A549 (cell line): ENCODE measurements around the gene UTP15. TPM values are rescaled to one million over a fixed set of nuclear protein-coding genes. Genes with fewer than 3 reads are reported as not detected.

ENCODE experiments used
- ATAC-seq, 2 experiments: fragments of 200-7000 bp in 1 of 2; fragments of >200 bp in 1 of 2; cut with Nextera tagmentation in 1 of 2; cut with Tn5 transposase in 1 of 2; 3 replicates each; pipeline versions ENCODE4 v1.8.0 to v1.9.1; 2018 to 2020; ENCODE audit warnings: mild to moderate bottlenecking in 1 of 2, moderate library complexity in 1 of 2
- CTCF ChIA-PET: fragments of 300-600 bp; sonication (Branson Sonifier 250); formaldehyde crosslinking; extraction: SDS; loops from one replicate; lab custom pipeline; 2021; ENCODE audit warnings: antibody characterized with exemption, inconsistent platforms; lab: Yijun Ruan, JAX
- POLR2A ChIA-PET: fragments of 350-600 bp; formaldehyde crosslinking; extraction: SDS; loops from one replicate; lab custom pipeline; 2021; ENCODE audit warnings: antibody characterized with exemption, inconsistent platforms; lab: Yijun Ruan, JAX
- DNase-seq, 2 experiments: peaks; one replicate each; pipeline versions ENCODE4 v3.0.0 to v3.0.0-alpha.2; 2011 to 2016; ENCODE audit warnings: low read depth in 1 of 2, low spot score in 1 of 2
- FAIRE-seq: peaks from 2 replicates; lab custom pipeline; 2011; peaks lifted over from hg19 to GRCh38; lab: Jason Lieb, UNC
- H3K27ac ChIP-seq, 2 experiments: fragments of >200 bp; sonication (Bioruptor Twin); formaldehyde crosslinking; 3 replicates each; pipeline ENCODE4 v1.5.1; 2016 to 2017
- H3K4me1 ChIP-seq: fragments of >200 bp; sonication (Bioruptor Twin); formaldehyde crosslinking; 3 replicates; pipeline ENCODE4 v1.6.1; 2016
- H3K4me2 ChIP-seq: fragments of >200 bp; sonication (Bioruptor Twin); formaldehyde crosslinking; 3 replicates; pipeline ENCODE4 v1.6.1; 2016
- H3K4me3 ChIP-seq: fragments of >200 bp; sonication (Bioruptor Twin); formaldehyde crosslinking; 3 replicates; pipeline ENCODE4 v1.5.1; 2016
- H3K9me3 ChIP-seq: fragments of >200 bp; sonication (Bioruptor Twin); formaldehyde crosslinking; 3 replicates; pipeline ENCODE4 v1.6.1; 2016
- BCL3 ChIP-seq: fragments of >200 bp; sonication (Bioruptor Twin); formaldehyde crosslinking; IDR thresholded peaks from 3 replicates; pipeline ENCODE4 v1.6.1; 2016
- EHF ChIP-seq: fragments of 250-450 bp; sonication (Bioruptor Pico); IDR thresholded peaks from 2 replicates; pipeline ENCODE4 v1.5.0; 2020; ENCODE audit warnings: mild to moderate bottlenecking
- EP300 ChIP-seq, 2 experiments: fragments of >200 bp; sonication (Bioruptor Twin); formaldehyde crosslinking; IDR thresholded peaks; 2 replicates in 1 of 2; 3 replicates in 1 of 2; pipeline ENCODE4 v1.6.1; 2016 to 2017
- FOSB ChIP-seq: fragments of 250-450 bp; sonication (Bioruptor Pico); IDR thresholded peaks from 2 replicates; pipeline ENCODE4 v1.5.0; 2020; ENCODE audit warnings: mild to moderate bottlenecking, moderate library complexity
- FOSL2 ChIP-seq, 2 experiments: fragments of 450-650 bp in 1 of 2; fragments of >200 bp in 1 of 2; sonication (Bioruptor Twin) in 1 of 2; formaldehyde crosslinking; IDR thresholded peaks; 2 replicates each; pipeline versions ENCODE4 v1.5.0 to v1.6.1; 2016 to 2020; ENCODE audit warnings: mild to moderate bottlenecking in 1 of 2, moderate library complexity in 1 of 2
- HEYL ChIP-seq: fragments of 250-450 bp; sonication (Bioruptor Pico); IDR thresholded peaks from 2 replicates; pipeline ENCODE4 v1.8.0; 2021; ENCODE audit warnings: mild to moderate bottlenecking, moderate library complexity
- JUN ChIP-seq, 2 experiments: fragments of >200 bp; sonication (Bioruptor Twin); formaldehyde crosslinking; IDR thresholded peaks; 2 replicates in 1 of 2; 3 replicates in 1 of 2; pipeline ENCODE4 v1.6.1; 2016 to 2017
- JUNB ChIP-seq: fragments of >200 bp; sonication (Bioruptor Twin); formaldehyde crosslinking; IDR thresholded peaks from 2 replicates; pipeline ENCODE4 v1.6.1; 2016
- MAFK ChIP-seq: fragments of 450-650 bp; IDR thresholded peaks from 2 replicates; pipeline ENCODE4 v1.6.1; 2014; ENCODE audit not compliant: partially characterized antibody
- MAZ ChIP-seq: fragments of 150-350 bp; IDR thresholded peaks from 2 replicates; pipeline ENCODE4 v1.6.1; 2014; ENCODE audit warnings: antibody characterized with exemption, low read depth, low read length, borderline replicate concordance
- MYC ChIP-seq: IDR thresholded peaks from 2 replicates; pipeline ENCODE4 v1.6.1; 2012; ENCODE audit warnings: mild to moderate bottlenecking, inconsistent platforms, low read length, improper control_type of control experiment, borderline replicate concordance
- PHF8 ChIP-seq: fragments of 200-600 bp; sonication (generic); IDR thresholded peaks from 2 replicates; pipeline ENCODE4 v1.6.1; 2016; ENCODE audit warnings: low read depth, mild to moderate bottlenecking, antibody characterized with exemption, moderate library complexity, borderline replicate concordance
- RAD21 ChIP-seq, 2 experiments: fragments of >200 bp in 1 of 2; sonication (Bioruptor Twin) in 1 of 2; formaldehyde crosslinking in 1 of 2; IDR thresholded peaks in 1 of 2; conservative IDR thresholded peaks in 1 of 2; 2 replicates in 1 of 2; 3 replicates in 1 of 2; pipeline ENCODE4 v1.6.1; 2012 to 2018; ENCODE audit warnings: inconsistent platforms in 1 of 2
- RARB ChIP-seq: fragments of 250-450 bp; sonication (Bioruptor Pico); IDR thresholded peaks from 2 replicates; pipeline ENCODE4 v1.8.0; 2021; ENCODE audit warnings: mild to moderate bottlenecking, moderate library complexity
- RCOR1 ChIP-seq: fragments of 150-350 bp; IDR thresholded peaks from 2 replicates; pipeline ENCODE4 v1.6.1; 2014; ENCODE audit warnings: antibody characterized with exemption, low read length, low read depth
- SREBF2 ChIP-seq: fragments of 450-650 bp; IDR thresholded peaks from 2 replicates; pipeline ENCODE4 v1.6.1; 2014; ENCODE audit warnings: mild to moderate bottlenecking, moderate library complexity
- ZC3H11A ChIP-seq: fragments of 450-650 bp; IDR thresholded peaks from 2 replicates; pipeline ENCODE4 v1.6.1; 2014; ENCODE audit warnings: antibody characterized with exemption, mild to moderate bottlenecking
- WGBS: methylation state at CpG from one replicate; pipeline ENCODE4 v1.1.6; 2017; ENCODE audit errors: missing lambda C conversion rate; 5-methylcytosine and 5-hydroxymethylcytosine counted together
- polyA plus RNA-seq, 4 experiments: library from polyadenylated mRNA; depleted of rRNA in 3 of 4; stranded (reverse); fragments of >200 nt; fragmentation: RNase III in 1 of 4; extraction: RNeasy Plus Mini Kit Qiagen cat#74134 plus additional on column Dnase treatment in 1 of 4; gene quantifications; 2 replicates in 3 of 4; 3 replicates in 1 of 4; pipeline ENCODE4 v1.2.3, GENCODE V29; 2011 to 2017
- TF ChIP-seq, protein P1 (sequence below): fragments of 200-600 bp; sonication (generic); IDR thresholded peaks from 2 replicates; pipeline ENCODE4 v1.6.1; 2016; ENCODE audit warnings: antibody characterized with exemption, mild to moderate bottlenecking, moderate library complexity
- TF ChIP-seq, protein P2 (sequence below): IDR thresholded peaks from 2 replicates; pipeline ENCODE4 v1.6.1; 2012

Gene UTP15
- polyA plus RNA-seq, 2 of the 4 experiments (the other 2 are of a cell fraction), result 21.6 to 44.0 TPM

- TF ChIP-seq, protein P1, sequence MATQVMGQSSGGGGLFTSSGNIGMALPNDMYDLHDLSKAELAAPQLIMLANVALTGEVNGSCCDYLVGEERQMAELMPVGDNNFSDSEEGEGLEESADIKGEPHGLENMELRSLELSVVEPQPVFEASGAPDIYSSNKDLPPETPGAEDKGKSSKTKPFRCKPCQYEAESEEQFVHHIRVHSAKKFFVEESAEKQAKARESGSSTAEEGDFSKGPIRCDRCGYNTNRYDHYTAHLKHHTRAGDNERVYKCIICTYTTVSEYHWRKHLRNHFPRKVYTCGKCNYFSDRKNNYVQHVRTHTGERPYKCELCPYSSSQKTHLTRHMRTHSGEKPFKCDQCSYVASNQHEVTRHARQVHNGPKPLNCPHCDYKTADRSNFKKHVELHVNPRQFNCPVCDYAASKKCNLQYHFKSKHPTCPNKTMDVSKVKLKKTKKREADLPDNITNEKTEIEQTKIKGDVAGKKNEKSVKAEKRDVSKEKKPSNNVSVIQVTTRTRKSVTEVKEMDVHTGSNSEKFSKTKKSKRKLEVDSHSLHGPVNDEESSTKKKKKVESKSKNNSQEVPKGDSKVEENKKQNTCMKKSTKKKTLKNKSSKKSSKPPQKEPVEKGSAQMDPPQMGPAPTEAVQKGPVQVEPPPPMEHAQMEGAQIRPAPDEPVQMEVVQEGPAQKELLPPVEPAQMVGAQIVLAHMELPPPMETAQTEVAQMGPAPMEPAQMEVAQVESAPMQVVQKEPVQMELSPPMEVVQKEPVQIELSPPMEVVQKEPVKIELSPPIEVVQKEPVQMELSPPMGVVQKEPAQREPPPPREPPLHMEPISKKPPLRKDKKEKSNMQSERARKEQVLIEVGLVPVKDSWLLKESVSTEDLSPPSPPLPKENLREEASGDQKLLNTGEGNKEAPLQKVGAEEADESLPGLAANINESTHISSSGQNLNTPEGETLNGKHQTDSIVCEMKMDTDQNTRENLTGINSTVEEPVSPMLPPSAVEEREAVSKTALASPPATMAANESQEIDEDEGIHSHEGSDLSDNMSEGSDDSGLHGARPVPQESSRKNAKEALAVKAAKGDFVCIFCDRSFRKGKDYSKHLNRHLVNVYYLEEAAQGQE, result no peak
- TF ChIP-seq RARB (CRISPR knock-in tag) (no peak), ZC3H11A (no peak), MAFK (no peak), FOSL2 (IDR thresholded peaks at IDR 0.05) (no peak), FOSL2 (CRISPR knock-in tag; IDR thresholded peaks at IDR 0.05) (no peak), JUN (IDR thresholded peaks at IDR 0.05) (no peak)
- TF ChIP-seq, protein P2, sequence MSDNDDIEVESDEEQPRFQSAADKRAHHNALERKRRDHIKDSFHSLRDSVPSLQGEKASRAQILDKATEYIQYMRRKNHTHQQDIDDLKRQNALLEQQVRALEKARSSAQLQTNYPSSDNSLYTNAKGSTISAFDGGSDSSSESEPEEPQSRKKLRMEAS, result no peak
Measured at GRCh38 chr5:73623901-73624404, 58.4 kb downstream of the UTP15 start (continued).

DNA sequence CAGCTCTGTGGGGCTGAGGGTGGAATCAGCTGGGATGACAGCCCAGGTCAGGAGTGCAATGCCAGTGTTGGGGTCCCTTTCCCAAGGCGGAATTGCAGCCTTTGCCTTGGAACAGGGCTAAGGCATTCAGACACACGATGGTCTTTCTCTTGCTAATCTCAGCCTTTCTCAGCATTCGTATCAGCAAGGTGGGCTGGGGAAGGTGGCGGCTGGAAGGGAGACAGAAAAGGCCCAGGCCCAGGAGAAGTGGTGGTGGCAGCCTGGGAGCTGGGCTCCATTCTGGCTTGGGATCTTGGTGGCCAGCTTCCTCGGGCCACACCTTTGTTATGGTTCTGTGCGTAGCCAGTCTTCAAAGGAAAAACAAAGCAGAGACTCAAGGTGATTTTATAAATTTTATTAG is 59.3 kb downstream of the UTP15 start:
- TF ChIP-seq SREBF2 (no peak), FOSB (CRISPR knock-in tag) (no peak), RAD21 (conservative IDR thresholded peaks at IDR 0.05 in 1 of 2, IDR thresholded peaks at IDR 0.05 in 1 of 2) (no peak), RARB (CRISPR knock-in tag) (no peak), RCOR1 (no peak), JUNB (no peak), FOSL2 (IDR thresholded peaks at IDR 0.05) (no peak), FOSL2 (CRISPR knock-in tag; IDR thresholded peaks at IDR 0.05) (no peak), PHF8 (no peak), EP300 (IDR thresholded peaks at IDR 0.05) (no peak), MAZ (no peak), MYC (no peak), BCL3 (no peak), HEYL (CRISPR knock-in tag) (no peak), EHF (CRISPR knock-in tag) (no peak)
- TF ChIP-seq, all 56 proteins: peak for 0
- ATAC-seq (no peak), FAIRE-seq (no peak), DNase-seq (no peak)
- H3K4me2 ChIP-seq, result peak overlapping the region; percentile 77
- peak overlapping the region; percentile 98 for H3K27ac ChIP-seq
- CTCF ChIA-PET, result interaction anchor here (0.6 to 6.1 kb wide), 11 partner anchors 11 to 169 kb away, joined by 3 to 33 read pairs (median 4); no protein-coding TSS in a partner anchor
- H3K4me1 ChIP-seq, result peaks cover 51% of the 10 kb centered on the region
- WGBS, result 69% methylated on average over 6 of the region's 6 CpGs
- no peaks in the 10 kb centered on the region for H3K9me3 ChIP-seq
- POLR2A ChIA-PET, result interaction anchor here (0.9 to 2.2 kb wide), 8 partner anchors 10 to 68 kb away, joined by 3 to 9 read pairs (median 4); no protein-coding TSS in a partner anchor
- no peak overlapping the region for H3K4me3 ChIP-seq
